NT2/D1 (cell line): Measurements from ENCODE around the gene DCTN4.

Experiments used
- YY1 ChIP-seq: IDR thresholded peaks from 2 replicates; pipeline ENCODE4 v1.6.1; 2011; ENCODE audit not compliant: insufficient read length, insufficient read depth
- ZNF274 ChIP-seq: IDR thresholded peaks from 2 replicates; pipeline ENCODE4 v1.6.1; 2011; ENCODE audit warnings: mild to moderate bottlenecking, low read depth, low read length

GRCh38 chr5:150700594-150701377, 58.0 kb downstream of the DCTN4 start, which contains the start of gene RBM22:
- TF ChIP-seq YY1 (peak; percentile 32), ZNF274 (no peak)
